Inflammatory macrophage treated with lipopolysaccharide for 4 hours (primary cell): ENCODE data around the gene CSTA.

ENCODE experiments used
- DNase-seq: peaks from one replicate; pipeline ENCODE4 v3.0.0-alpha.2; 2020

The CSTA gene

GRCh38 chr3:122382888-122383666 is 58.0 kb downstream of the CSTA start, which contains the start of gene MIX23:
MIX23 (minus strand) TSS chr3:122383231; CDS start chr3:122383224, 7 bp downstream.
- peak; percentile 85 for DNase-seq

DNA sequence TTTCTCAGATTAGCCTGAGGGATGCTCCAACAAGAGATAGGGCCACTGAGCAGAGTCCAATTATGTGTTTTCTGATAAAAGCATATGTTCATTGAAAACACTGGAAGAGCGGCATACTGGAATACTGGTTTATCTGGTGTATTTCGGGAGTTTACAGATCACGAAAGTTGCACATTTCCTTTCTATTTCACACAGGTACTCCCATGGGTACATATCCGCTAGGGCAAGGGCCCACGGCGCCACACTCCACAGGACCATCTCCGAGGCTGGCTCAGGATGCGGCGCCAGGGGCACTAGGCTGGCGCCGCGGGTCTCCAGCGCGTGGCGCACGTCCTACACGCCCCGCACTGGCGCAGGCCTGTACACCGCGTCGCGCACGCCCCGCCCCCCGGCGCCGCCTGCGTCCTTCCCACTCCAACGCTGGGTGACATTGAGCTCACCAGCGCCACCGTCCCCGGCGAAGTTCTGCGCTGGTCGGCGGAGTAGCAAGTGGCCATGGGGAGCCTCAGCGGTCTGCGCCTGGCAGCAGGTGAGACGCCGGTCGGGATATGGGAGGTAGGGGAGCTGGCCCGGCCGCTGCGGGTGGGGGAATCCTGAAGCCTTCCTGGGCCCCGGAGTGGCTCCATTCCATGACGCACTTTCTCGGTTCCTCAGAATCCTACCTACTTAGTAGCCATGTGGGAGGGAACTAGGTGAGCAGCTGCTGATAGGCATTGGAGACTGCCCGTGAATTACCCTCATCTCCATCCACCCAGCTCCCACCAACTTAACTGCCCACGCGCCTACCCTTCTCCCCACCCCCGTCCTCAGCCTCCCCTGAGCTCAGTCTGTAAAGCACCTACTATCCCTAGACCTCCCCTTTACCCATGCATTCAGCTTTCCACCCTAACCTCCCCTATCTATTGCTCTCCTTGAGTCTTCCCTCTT is 59.0 kb downstream of the CSTA start, which contains the start of gene FAM162A:
FAM162A (plus strand) TSS at position 412 of the 927 bp plus-strand sequence; CDS start at position 496, 84 bp downstream.
- DNase-seq: peak; percentile 96

DNA sequence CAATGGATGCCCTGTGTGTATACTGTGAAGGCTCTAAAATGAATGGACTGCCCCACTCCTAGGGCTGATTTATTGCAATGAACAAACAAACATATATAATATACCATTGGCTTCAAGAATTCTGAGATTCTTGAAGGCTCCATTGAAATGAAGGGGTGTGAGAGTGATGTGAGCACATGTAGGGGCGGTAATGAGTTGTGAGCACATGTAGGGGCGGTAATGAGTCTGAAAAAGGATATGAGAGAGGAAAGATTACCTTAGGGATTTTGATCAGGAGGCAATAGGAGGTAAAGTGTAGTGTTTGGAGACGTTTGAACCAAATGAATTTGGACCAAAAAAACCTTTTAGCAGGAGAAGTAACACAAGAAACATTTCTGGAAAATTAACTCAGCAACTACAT is 62.7 kb downstream of the CSTA start:
- DNase-seq: no peak

- DNase-seq: no peak
These were observed 64.1 kb downstream of the CSTA start for GRCh38 chr3:122389197-122389596.

GRCh38 chr3:122389892-122390291 is 64.8 kb downstream of the CSTA start:
- no peak for DNase-seq

DNA sequence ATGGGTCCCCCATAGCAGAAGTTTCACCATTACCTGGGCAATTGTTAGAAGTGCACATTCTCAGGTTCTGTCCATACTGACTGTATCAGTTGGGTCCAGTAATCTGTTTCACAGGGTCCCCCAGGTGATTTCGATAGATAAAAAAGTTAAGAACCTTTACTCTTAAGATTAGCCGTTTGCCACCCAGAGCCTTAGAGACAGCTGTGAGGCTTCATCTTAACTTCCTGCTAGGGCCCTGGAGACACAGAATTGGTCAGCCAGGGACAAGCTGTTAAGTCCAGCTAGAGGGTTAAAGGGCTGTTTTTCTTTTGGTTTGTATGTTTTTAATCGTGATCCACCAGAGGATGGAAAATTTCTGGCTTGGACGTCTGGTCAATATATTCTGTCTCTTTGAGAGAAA is 65.6 kb downstream of the CSTA start:
- DNase-seq: no peak
